Esophagus muscularis mucosa (tissue), 4 donors: ENCODE measurements around the gene PROSER3.

Experiments used
- EP300 ChIP-seq: sonication (generic); formaldehyde crosslinking; IDR thresholded peaks from one replicate; pipeline ENCODE4 v1.6.1; 2017; ENCODE audit warnings: antibody characterized with exemption
- POLR2A ChIP-seq: fragments of 450-650 bp; IDR thresholded peaks from one replicate; pipeline ENCODE4 v1.6.1; 2017; ENCODE audit warnings: antibody characterized with exemption, moderate library complexity, mild to moderate bottlenecking, low read depth
- POLR2AphosphoS5 ChIP-seq, 2 donors: sonication (generic); formaldehyde crosslinking; IDR thresholded peaks; one replicate each; pipeline ENCODE4 v1.6.1; 2017; ENCODE audit warnings: antibody characterized with exemption in 2 of 2
- TF ChIP-seq, protein P1 (sequence below), 3 experiments: fragments of 200-600 bp in 2 of 3; fragments of 450-650 bp in 1 of 3; sonication (generic) in 2 of 3; IDR thresholded peaks; one replicate each; pipeline ENCODE4 v1.5.1; 2017 to 2019; ENCODE audit warnings: antibody characterized with exemption in 3 of 3, mild to moderate bottlenecking in 2 of 3, moderate library complexity in 1 of 3

DNA sequence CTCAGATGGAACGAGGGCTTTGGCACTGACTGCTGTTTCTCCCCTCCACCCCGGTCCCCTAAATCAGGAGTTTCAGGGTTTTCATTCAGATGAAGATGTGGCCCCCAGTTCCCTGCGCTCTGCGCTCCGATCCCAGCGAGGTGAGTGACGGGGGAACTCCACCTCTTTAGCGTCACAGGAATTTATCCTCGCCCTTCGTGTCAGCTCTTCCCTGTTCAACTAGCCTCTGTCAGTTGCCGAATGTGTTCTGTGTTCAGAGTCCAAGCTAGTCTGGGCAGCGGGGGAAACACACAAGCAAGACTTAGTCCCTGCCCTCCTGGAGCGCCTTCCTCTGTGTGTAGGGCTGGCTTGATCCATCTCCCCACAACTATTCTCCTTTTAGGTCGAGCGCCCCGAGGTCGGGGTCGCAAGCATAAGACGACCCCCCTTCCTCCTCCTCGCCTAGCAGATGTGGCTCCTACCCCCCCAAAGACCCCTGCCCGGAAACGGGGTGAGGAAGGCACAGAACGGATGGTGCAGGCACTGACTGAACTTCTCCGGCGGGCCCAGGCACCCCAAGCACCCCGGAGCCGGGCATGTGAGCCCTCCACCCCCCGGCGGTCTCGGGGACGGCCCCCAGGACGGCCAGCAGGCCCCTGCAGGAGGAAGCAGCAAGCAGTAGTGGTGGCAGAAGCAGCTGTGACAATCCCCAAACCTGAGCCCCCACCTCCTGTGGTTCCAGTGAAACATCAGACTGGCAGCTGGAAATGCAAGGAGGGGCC, 38.4 kb upstream of the PROSER3 start:
- TF ChIP-seq, protein P1, sequence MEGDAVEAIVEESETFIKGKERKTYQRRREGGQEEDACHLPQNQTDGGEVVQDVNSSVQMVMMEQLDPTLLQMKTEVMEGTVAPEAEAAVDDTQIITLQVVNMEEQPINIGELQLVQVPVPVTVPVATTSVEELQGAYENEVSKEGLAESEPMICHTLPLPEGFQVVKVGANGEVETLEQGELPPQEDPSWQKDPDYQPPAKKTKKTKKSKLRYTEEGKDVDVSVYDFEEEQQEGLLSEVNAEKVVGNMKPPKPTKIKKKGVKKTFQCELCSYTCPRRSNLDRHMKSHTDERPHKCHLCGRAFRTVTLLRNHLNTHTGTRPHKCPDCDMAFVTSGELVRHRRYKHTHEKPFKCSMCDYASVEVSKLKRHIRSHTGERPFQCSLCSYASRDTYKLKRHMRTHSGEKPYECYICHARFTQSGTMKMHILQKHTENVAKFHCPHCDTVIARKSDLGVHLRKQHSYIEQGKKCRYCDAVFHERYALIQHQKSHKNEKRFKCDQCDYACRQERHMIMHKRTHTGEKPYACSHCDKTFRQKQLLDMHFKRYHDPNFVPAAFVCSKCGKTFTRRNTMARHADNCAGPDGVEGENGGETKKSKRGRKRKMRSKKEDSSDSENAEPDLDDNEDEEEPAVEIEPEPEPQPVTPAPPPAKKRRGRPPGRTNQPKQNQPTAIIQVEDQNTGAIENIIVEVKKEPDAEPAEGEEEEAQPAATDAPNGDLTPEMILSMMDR (IDR thresholded peaks at IDR 0.05) = no peak
- TF ChIP-seq POLR2A = no peak
- TF ChIP-seq EP300 = no peak
- no peak for TF ChIP-seq POLR2AphosphoS5 (IDR thresholded peaks at IDR 0.05)
